G401 (cell line): Measurements from ENCODE around the gene KDELR3. TPM values are rescaled to one million over a fixed set of nuclear protein-coding genes. Genes with fewer than 3 reads are reported as not detected.

Experiments
- DNase-seq: peaks from one replicate; pipeline ENCODE4 v3.0.0-alpha.2; 2015; ENCODE audit warnings: low spot score
- in situ Hi-C: cut with HindIII; loops from 2 replicates; pipeline ENCODE4 v1.10.0; 2016; ENCODE audit warnings: low sequenced_read_pairs, mixed read lengths
- total RNA-seq: library from RNA; depleted of rRNA; stranded (reverse); fragments of >200 nt; shearing (Covaris generic); gene quantifications from 2 replicates; pipeline ENCODE4 v1.2.3, GENCODE V29; 2014

Gene KDELR3
- total RNA-seq, 1 experiment from 2014 or later = 6.7 TPM

DNA sequence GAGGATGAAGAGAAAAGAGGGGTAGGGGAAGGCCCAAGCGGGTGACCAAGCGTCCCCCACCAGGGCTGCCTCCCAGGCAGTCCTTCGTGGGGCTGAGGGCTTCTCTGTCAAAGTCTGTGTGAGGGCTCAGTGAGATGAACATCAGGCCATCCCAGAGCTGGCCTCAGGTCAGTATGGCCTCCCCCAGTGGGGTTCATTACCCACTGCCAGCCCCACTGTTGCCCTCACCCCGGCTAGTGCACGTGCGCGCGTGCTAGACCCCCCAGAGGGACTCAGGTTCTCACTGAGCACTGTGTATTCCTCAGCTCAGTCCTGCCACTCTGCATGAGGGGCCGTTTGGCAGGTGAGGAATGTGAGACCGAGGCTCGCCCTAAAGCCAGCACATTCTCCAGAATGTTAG, 3.3 kb downstream of the KDELR3 start:
- in situ Hi-C loops = no loop called here

DNA sequence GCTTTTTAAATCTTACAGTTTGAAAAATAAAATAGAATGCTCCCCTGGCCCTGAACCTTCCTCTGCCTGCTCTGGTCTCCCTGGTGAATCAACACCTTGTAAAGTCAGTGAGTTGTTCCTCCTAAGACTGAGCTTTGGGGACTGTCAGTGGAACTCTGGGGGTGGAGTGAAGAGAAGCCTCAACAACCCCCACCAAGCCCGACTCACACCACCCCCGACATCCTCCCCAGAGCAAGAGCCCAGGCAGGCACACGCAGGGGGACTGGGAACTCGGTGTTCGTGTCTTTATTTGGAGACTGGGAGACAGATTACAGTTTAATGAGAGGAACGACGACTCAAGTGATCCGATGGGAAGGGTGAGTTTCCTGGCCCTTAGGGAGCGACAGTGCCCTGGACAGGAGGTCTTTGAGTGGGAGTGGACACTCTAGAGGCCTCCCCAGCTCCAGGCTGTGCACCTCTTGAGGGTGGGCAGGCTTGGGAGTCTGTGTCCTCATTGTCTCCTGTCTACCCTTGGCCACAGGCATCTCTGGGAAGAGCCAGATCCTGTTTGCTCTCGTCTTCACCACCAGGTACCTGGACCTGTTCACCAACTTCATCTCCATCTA, 6.2 kb downstream of the KDELR3 start:
- in situ Hi-C loops = no loop called here
- DNase-seq = no peak

More for the DNA sequence above, 3.3 kb downstream of the KDELR3 start:
- DNase-seq = no peak

GRCh38 chr22:38477585-38477984, 9.7 kb downstream of the KDELR3 start:
- DNase-seq = no peak
- in situ Hi-C loops = no loop called here

DNA sequence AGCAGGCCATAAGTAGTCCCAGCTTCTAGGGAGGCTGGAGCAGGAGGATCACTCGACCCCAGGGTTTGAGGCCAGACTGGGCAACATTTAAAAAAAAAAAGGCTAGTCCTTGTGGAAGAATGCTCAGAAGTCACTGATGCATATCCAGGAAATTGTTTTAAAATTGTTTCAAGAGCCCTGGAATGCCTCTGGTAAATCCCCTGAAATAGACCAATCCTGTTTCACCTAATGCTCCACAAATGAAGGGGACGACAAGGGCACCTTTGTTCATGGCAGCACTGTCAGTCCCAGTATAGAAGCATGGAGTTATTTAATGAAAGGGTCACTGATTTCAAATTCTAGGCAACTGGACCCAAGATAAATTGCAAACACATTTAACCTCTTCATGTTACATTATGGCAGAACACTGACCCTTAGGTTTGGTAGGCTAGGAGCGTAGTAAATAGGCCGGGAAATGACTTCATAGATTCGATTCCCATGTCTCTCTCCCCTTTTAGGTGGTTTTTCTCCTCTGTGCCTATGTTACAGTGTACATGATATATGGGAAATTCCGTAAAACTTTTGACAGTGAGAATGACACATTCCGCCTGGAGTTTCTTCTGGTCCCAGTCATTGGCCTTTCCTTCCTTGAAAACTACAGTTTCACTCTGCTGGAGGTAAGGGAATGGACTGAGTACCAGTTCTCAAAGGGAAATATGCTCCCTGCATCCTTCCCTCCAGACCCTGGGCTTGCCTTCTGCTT, 11.4 kb downstream of the KDELR3 start:
- no peak for DNase-seq
- in situ Hi-C loops = no loop called here

GRCh38 chr22:38481162-38481870, 13.4 kb downstream of the KDELR3 start:
- DNase-seq = no peak
- in situ Hi-C loops = no loop called here

DNA sequence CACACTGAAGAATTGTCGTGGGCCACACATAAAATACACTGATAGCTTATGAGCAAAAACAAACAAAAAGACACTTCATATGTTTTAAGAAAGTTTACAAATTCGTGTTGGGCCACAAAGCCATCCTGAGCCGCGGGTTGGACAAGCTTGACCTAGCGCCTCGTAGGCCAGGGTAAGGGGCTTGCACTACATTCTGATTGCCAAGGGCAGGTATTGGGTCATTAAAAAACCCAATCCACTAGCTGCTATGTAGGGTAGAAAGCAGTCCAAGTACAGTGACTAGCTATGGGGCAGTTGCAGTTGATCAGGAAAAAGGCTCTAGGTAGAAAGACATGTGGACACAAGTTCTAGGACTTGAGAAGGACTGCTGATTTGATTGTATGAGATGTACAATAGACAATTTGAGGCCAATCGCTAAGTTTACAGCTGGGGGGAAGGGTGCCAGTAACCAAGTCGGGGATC, 14.0 kb downstream of the KDELR3 start:
- DNase-seq = no peak
- in situ Hi-C loops = no loop called here

DNA sequence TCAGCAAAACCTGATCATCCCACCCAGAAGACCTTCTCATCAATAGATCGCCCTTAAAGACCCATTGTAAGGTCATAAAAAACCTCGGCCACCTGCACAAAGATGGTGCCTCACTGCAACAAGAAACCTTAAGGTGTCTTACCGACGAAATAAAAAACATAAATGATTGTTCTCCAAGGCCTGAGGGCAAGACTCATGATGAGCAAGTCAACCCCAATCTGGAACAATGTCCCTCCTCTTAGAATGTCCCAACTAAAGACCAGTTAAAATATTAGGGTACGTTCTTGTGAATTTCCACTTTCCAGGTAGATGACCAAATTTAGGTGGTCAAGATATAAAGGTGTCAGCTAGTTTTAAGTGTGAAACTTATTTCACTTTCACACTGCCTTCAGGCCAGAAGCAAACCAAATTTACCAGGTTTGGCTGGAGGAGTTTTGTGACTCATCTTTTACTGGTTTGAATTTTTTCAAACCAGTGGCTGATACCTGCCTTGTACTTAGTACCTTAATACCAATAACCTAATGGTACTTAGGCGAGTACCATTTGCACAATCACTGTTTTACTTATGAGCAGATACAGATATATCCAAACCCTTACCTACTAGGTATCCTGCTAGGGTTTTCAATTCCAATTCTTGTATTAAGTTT, 14.9 kb downstream of the KDELR3 start:
- DNase-seq = no peak
- in situ Hi-C loops = no loop called here

DNA sequence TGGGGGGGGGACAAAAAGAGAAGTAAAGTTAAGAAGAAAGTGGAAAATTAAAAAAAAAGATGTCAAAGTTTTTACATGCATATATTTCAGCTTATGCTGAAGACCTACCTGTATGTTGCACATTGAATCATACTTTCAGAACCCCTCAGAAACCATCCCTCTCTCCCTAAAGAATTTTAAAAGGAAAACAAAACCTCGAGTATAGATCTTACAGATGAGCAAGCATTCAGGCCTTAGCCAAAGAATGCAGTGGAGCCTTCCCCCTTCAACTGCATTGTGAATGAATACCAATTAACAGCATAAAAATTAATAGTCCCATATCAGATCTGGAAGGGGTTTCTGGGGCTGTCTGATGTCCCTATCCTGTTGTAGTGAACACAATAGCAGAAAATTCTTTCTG, 16.3 kb downstream of the KDELR3 start:
- in situ Hi-C loops = no loop called here
- DNase-seq = no peak

GRCh38 chr22:38485783-38486182, 17.9 kb downstream of the KDELR3 start:
- no peak for DNase-seq
- in situ Hi-C loops = no loop called here

DNA sequence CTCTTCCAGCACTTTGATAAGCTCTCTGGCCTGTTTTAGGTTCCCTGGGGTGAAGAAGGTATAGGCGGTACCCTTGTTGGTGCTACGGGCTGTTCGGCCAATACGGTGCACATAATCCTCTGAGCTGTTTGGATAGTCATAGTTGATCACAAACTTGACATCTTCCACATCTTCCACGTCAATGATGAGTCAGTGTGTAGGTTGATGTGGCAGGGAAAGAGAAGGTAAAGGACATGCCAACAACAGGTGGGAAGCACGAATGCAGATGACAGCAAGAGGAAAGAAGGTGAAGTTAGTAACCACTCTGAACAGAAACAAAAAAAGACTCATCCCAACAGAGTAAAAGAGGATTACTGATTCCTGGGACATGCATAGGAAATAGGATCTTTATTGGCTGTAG, 20.1 kb downstream of the KDELR3 start:
- in situ Hi-C loops = no loop called here
- no peak for DNase-seq

- no peak for DNase-seq
- in situ Hi-C loops = no loop called here
These were observed 21.2 kb downstream of the KDELR3 start for GRCh38 chr22:38489142-38489541.

DNA sequence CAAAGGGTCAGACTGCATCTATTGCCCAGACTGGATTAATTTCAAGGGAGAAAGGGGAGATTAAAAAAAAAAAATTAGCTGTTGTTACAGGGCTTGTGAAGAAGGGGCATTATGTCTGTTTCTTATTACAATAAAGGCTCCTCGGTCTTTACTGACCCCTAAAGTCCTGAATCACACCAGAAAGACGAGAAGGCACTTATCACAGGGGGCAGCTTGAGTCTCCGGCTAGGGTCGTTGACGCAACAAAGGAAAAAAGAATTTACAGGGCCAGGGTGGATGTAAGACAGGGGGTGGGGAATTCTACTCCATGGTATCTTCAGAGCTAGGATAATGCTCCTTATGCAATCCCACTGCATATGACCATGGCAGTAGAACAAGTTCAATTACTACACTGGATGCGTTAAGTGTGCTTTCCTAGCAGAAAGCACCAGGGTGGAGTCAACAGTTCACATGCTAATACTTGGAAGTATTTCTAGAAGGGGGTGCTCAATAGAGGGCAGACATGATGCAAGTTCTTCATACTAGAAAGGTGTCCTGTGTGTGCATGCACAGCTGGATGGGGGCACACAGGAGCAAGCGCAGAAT, 21.8 kb downstream of the KDELR3 start:
- in situ Hi-C loops = no loop called here
- DNase-seq = no peak

DNA sequence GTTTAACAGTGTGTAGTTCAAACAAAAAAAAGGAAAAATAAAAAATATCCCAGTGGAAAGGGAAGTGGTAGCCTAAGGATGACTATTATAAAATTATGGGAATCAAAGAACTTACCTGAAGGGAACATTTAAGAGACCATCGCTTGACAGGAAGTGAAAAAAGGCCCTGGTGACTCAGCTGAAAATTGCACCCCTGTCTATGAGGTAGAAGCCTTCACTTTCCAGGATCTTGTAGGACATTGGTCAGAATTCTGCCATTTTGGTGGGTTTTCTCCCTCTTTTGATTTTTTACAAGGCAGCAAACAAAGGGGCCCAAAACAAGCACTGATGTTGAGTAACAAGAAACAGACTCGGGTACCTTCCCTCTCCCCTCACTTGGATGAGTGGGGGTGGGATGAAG, 22.6 kb downstream of the KDELR3 start:
- no peak for DNase-seq
- in situ Hi-C loops = no loop called here

GRCh38 chr22:38490915-38491314, 23.0 kb downstream of the KDELR3 start:
- no peak for DNase-seq
- in situ Hi-C loops = no loop called here

GRCh38 chr22:38491707-38492348, 23.9 kb downstream of the KDELR3 start:
- in situ Hi-C loops = no loop called here
- DNase-seq = no peak

- in situ Hi-C loops = no loop called here
- DNase-seq = no peak
These were observed 26.6 kb downstream of the KDELR3 start for GRCh38 chr22:38494498-38494897.

DNA sequence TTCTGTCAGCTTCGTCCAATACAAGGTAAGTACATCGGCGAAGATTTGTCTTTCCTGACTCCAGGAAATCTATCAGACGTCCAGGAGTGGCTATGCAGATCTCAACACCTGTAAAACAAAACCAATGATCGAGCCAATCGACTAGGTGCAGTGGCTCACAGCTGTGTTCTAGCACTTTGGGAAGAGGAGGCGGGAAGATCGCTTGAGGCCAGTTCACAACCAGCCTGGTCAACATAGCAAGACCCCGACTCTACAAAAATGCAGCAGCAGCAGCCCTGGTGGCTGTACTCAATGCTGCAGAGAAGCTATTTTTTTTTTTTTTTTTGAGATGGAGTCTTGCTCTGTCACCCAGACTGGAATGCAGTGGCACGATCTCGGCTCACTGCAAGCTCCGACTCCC, 27.0 kb downstream of the KDELR3 start:
- in situ Hi-C loops = no loop called here
- no peak for DNase-seq

- no peak for DNase-seq
These were observed 30.0 kb downstream of the KDELR3 start for GRCh38 chr22:38497869-38498268.

More at GRCh38 chr22:38497869-38498268, 30.0 kb downstream of the KDELR3 start:
- in situ Hi-C loops = no loop called here
